AG10803 (cell line): ENCODE measurements around the gene SLC2A2.
"Not testable (repeated sequence)": the region's sequence is repeated elsewhere in the genome, so short reads cannot be mapped to it uniquely, and the experiment has no call there.

Experiments
- DNase-seq: peaks from one replicate; pipeline ENCODE4 v3.0.0; 2010; ENCODE audit warnings: low read depth
- H3K4me3 ChIP-seq: 2 replicates; pipeline ENCODE4 v1.5.1; 2011; ENCODE audit warnings: mild to moderate bottlenecking, low read length, control low read depth
- TF ChIP-seq, protein P1 (sequence below): conservative IDR thresholded peaks from 2 replicates; pipeline ENCODE4 v1.5.1; 2011; ENCODE audit warnings: mild to moderate bottlenecking, low read length, control low read depth, inconsistent platforms

The SLC2A2 gene

DNA sequence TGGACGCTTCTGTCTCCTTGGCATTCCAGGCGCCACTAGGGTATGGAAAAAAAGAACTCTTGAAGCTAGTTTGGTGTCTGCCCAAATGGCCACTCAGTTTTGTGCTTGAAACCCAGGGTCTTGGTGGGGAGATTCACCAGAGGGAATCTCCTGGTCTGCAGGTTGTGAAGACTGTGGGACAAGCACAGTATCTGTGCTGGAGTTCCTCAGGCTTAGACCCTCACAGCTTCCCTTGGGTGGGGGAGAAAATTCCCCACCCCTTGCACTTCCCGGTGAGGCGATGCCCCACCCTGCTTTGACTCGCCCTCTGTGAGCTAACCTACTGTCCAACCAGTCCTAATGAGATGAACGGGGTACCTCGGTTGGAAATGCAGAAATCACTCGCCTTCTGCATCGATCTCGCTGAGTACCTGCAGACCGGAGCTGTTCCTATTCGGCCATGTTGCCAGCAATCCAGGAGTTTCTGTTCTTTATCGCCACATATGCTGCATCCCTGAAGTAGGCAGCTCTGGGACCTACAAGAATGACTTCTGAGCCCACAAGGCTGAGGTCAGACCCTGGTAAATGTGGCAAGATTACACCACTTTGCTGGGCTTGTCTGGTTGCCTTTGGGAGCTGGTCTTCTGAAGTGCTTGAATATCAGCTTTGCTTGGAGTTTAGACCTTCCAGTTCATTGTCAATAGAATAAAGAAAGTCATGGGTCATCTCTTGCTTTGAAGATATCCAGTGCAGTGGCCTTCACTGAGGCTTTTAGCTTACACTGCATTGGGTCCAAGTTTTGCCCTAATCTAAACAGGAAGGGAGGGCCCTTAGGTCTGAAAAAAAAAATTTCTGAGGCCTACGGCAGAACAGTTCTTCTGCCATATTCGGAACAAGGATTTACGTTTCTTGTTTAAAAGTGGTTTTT lies 51.0 kb downstream of the SLC2A2 start:
- no peak overlapping the region for H3K4me3 ChIP-seq
- TF ChIP-seq, protein P1, sequence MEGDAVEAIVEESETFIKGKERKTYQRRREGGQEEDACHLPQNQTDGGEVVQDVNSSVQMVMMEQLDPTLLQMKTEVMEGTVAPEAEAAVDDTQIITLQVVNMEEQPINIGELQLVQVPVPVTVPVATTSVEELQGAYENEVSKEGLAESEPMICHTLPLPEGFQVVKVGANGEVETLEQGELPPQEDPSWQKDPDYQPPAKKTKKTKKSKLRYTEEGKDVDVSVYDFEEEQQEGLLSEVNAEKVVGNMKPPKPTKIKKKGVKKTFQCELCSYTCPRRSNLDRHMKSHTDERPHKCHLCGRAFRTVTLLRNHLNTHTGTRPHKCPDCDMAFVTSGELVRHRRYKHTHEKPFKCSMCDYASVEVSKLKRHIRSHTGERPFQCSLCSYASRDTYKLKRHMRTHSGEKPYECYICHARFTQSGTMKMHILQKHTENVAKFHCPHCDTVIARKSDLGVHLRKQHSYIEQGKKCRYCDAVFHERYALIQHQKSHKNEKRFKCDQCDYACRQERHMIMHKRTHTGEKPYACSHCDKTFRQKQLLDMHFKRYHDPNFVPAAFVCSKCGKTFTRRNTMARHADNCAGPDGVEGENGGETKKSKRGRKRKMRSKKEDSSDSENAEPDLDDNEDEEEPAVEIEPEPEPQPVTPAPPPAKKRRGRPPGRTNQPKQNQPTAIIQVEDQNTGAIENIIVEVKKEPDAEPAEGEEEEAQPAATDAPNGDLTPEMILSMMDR, result no peak
- DNase-seq, result no peak

DNA sequence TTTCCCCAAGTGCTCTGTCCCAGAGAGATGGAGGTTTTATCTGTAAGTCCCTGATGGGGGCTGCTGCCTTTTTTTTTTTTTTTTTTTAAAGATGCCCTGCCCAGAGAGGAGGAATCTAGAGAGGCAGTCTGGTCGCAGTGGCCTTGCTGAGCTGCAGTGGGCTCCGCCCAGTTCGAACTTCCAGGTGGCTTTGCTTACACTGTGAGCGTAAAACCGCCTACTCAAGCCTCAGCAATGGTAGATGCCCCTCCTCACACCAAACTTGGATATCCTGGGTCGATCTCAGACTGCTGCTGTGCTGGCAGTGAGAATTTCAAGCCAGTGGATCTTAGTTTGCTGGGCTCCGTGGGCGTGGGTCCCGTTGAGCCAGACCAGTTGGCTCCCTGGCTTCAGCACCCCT lies 51.6 kb downstream of the SLC2A2 start:
- TF ChIP-seq, protein P1, result no peak
- no peak overlapping the region for H3K4me3 ChIP-seq
- no peak for DNase-seq

DNA sequence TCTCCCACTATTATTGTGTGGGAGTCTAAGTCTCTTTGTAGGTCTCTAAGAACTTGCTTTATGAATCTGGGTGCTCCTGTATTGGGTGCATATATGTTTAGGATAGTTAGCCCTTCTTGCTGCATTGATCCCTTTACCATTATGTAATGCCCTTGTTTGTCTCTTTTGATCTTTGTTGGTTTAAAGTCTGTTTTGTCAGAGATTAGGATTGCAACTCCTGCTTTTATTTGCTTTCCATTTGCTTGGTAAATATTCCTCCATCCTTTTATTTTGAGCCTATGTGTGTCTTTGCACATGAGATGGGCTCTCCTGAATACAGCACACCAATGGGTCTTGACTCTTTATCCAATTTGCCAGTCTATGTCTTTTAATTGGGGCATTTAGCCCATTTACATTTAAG lies 53.6 kb downstream of the SLC2A2 start:
- not testable (repeated sequence) for H3K4me3 ChIP-seq

DNA sequence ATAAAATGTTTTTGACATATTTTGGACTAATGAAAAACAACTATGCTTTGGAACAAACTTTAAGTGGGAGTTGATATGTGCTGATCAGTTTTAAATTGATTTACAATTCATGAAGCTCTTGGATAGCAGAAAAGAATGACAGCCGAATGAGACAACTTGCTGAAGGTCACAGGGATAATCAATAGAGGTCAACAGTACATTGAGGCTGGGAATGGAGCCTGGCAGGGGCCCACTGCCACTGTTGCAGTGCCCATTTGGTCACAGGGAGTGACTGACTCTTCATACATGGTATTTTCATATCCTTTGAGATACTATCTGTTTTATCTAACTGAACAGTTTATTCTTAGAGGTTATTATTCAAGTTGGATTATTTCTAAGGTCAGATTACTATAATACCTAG lies 59.4 kb downstream of the SLC2A2 start:
- no peak for DNase-seq
- TF ChIP-seq, protein P1, result no peak
- no peak overlapping the region for H3K4me3 ChIP-seq

More for the DNA sequence above, 53.6 kb downstream of the SLC2A2 start:
- DNase-seq, result not testable (repeated sequence)

- TF ChIP-seq, protein P1, result no peak
- DNase-seq, result no peak
Measured at GRCh38 chr3:170966495-170966894, 60.0 kb downstream of the SLC2A2 start.

GRCh38 chr3:170962411-170962810 lies 64.1 kb downstream of the SLC2A2 start:
- TF ChIP-seq, protein P1, result no peak
- DNase-seq, result no peak

More at GRCh38 chr3:170966495-170966894, 60.0 kb downstream of the SLC2A2 start:
- no peak overlapping the region for H3K4me3 ChIP-seq

GRCh38 chr3:170961616-170962400 lies 64.7 kb downstream of the SLC2A2 start:
- H3K4me3 ChIP-seq, result no peak overlapping the region
- DNase-seq, result peak; percentile 49
- TF ChIP-seq, protein P1, result peak; percentile 70

More at GRCh38 chr3:170962411-170962810, 64.1 kb downstream of the SLC2A2 start:
- H3K4me3 ChIP-seq, result no peak overlapping the region
